Spleen (tissue), 11 donors: Measurements from ENCODE around the gene SLX4. TPM values are rescaled to one million over a fixed set of nuclear protein-coding genes. Genes with fewer than 3 reads are reported as not detected.

ENCODE experiments used
- DNase-seq: peaks from one replicate; pipeline ENCODE4 v3.0.0-alpha.2; 2020
- H3K27ac ChIP-seq, 8 donors: fragments of 200-600 bp; sonication (generic) in 7 of 8; 1 replicate in 4 of 8; 2 replicates in 4 of 8; pipeline versions ENCODE4 v1.5.0 to v1.8.0; 2016 to 2021; ENCODE audit warnings: inconsistent platforms in 4 of 8, mild to moderate bottlenecking in 4 of 8, moderate library complexity in 1 of 8
- H3K27me3 ChIP-seq, 7 donors: fragments of 200-600 bp; sonication (generic) in 6 of 7; replicated peaks in 1 of 7; 1 replicate in 4 of 7; 2 replicates in 3 of 7; pipeline versions ENCODE4 v1.5.0 to v1.8.0; 2016 to 2021; ENCODE audit warnings: inconsistent platforms in 3 of 7, mild to moderate bottlenecking in 1 of 7
- H3K36me3 ChIP-seq, 6 donors: fragments of 200-600 bp; sonication (generic) in 5 of 6; 1 replicate in 4 of 6; 2 replicates in 2 of 6; pipeline versions ENCODE4 v1.5.0 to v1.8.0; 2016 to 2021; ENCODE audit warnings: inconsistent platforms in 2 of 6
- H3K4me1 ChIP-seq, 6 donors: fragments of 200-600 bp; sonication (generic) in 5 of 6; 1 replicate in 3 of 6; 2 replicates in 3 of 6; pipeline versions ENCODE4 v1.5.0 to v1.8.0; 2016 to 2021; ENCODE audit warnings: inconsistent platforms in 3 of 6
- H3K4me3 ChIP-seq, 8 donors: fragments of 200-600 bp; sonication (generic) in 7 of 8; 1 replicate in 4 of 8; 2 replicates in 4 of 8; pipeline versions ENCODE4 v1.5.0 to v1.8.0; 2016 to 2021; ENCODE audit warnings: inconsistent platforms in 4 of 8, mild to moderate bottlenecking in 4 of 8, moderate library complexity in 2 of 8
- H3K9me3 ChIP-seq, 8 donors: fragments of 200-600 bp; sonication (generic) in 7 of 8; 1 replicate in 4 of 8; 2 replicates in 4 of 8; pipeline versions ENCODE4 v1.5.0 to v1.8.0; 2016 to 2021; ENCODE audit warnings: inconsistent platforms in 4 of 8
- CTCF ChIP-seq, 11 experiments: fragments of 200-600 bp in 7 of 11; fragments of 450-650 bp in 4 of 11; sonication (generic) in 4 of 11; IDR thresholded peaks in 8 of 11; conservative IDR thresholded peaks in 3 of 11; 1 replicate in 7 of 11; 2 replicates in 4 of 11; pipeline versions ENCODE4 v1.4.0 to v1.8.0; 2016 to 2021; ENCODE audit warnings: antibody characterized with exemption in 11 of 11, inconsistent platforms in 4 of 11, mild to moderate bottlenecking in 1 of 11
- POLR2A ChIP-seq, 3 donors: fragments of 450-650 bp; IDR thresholded peaks; one replicate each; pipeline ENCODE4 v1.5.1; 2017; ENCODE audit warnings: antibody characterized with exemption in 3 of 3, mild to moderate bottlenecking in 1 of 3
- POLR2AphosphoS5 ChIP-seq, 3 donors: sonication (generic); formaldehyde crosslinking; IDR thresholded peaks; one replicate each; pipeline ENCODE4 v1.5.1; 2017; ENCODE audit warnings: antibody characterized with exemption in 3 of 3
- WGBS, 5 donors: extraction: QIAGEN DNeasy Blood & Tissue Kit in 3 of 5; methylation state at CpG; one replicate each; pipeline versions ENCODE4 v1.1.5 to v1.1.7; 2013 to 2018; 5-methylcytosine and 5-hydroxymethylcytosine counted together
- intact Hi-C: fragments of 100-400 bp; cut with DNase I; formaldehyde crosslinking; loops from one replicate; pipeline ENCODE4 v1.15.0; 2023; ENCODE audit warnings: low total_unique reads
- polyA plus RNA-seq, 3 donors: library from polyadenylated mRNA; stranded (reverse); fragments of 200-250 nt; gene quantifications; one replicate each; pipeline ENCODE4 v1.2.1, GENCODE V29; 2013
- total RNA-seq, 7 donors: library from RNA; depleted of rRNA in 3 of 7; stranded (reverse); fragments of >200 nt in 3 of 7; fragmentation: NEBNext Ultra II Directional in 4 of 7; extraction: Animal tissue kit (Norgen Biotek cat#: 25700) in 4 of 7; gene quantifications; one replicate each; pipeline versions ENCODE4 v1.1.0 to v1.2.1, GENCODE V29; 2016 to 2021
- donor health status: healthy with polysubstance abuse.
- donor health status: DM: no; HTN: no; CAD: no; lungs with moderate emphysema.
- donor health status: DM: no; HTN: no; CAD: no.
- donor health status: Bipolar disorder and iron deficiency.
- donor health status: healthy.
- donor health status: DM: no; HTN: no; CAD: no.
- donor health status: DM: yes; HTN: yes; CAD: no.

SLX4 gene
- total and polyA plus RNA-seq, 10 donors, result 1.8 to 8.8 (median 7.0) TPM

DNA sequence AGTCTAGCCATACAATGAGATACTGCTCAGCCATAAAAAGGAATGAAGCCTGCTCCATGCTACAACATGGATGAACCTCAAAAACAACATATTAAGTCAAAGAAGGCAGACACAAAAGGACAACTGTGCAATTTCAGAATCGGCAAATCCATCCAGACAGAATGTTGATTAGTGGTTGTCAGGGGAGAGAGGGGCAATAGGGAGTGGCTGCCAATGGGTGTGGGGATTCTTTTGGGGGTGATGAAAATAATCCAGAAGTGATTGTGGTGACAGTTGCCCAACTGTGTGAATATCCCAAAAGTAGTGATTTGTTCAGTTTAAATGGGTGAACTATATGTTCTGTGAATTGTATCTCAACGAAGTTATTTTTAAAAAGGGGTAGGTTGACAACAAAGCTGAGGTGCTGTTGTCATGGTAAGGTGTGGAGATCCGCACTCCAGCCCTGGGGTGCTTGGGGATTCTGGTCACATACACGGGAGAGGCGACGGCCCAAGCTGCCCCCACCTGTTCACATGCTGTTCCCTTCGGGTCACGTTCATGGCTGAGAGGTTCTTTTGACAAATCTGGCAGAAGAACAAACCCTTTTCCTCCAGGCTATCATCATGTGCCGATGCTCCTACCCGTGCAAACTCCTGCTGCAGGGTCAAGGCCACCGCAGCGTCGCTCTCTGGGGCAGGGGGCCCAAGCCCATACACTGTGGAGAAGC is 9.6 kb downstream of the SLX4 start:
- H3K36me3 ChIP-seq, result peaks cover 0 to 98% (median 41%) of the 10 kb centered on the region in 6 donors
- DNase-seq, result no peak
- WGBS, 5 donors, result 91 to 96% (median 93%) methylated on average over 13 of the region's 13 CpGs

DNA sequence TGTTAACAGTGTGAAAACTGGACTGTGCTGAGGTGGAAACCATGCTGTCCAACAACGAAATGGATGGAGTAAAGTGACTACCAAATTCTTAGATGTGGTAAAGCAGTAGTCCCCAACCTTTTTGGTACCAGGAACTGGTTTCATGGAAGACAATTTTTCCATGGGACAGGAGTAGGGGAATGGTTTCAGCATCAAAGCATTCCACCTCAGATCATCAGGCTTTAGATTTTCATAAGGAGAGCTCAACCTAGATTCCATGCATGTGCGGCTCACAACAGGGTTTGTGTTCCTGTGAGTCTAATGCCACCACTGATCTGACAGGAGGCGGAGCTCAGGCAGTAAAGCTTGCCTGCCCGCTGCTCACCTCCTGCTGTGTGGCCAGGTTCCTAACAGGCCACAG is 11.5 kb downstream of the SLX4 start:
- 93 to 100% (median 97%) methylated on average over 4 of the region's 4 CpGs for WGBS, 5 donors
- H3K36me3 ChIP-seq, result peaks cover 0 to 99% (median 42%) of the 10 kb centered on the region in 6 donors
- intact Hi-C loops, result no loop called here
- H3K27ac ChIP-seq, result no peak overlapping the region
- peaks cover 0 to 4% (median 0%) of the 10 kb centered on the region in 8 donors for H3K9me3 ChIP-seq
- H3K27me3 ChIP-seq, result no peaks in the 10 kb centered on the region
- H3K4me3 ChIP-seq, result no peak overlapping the region
- H3K4me1 ChIP-seq, result no peaks in the 10 kb centered on the region
- DNase-seq, result no peak
- TF ChIP-seq POLR2AphosphoS5 (IDR thresholded peaks at IDR 0.05) (no peak), CTCF (IDR thresholded peaks at IDR 0.05 in 8 of 11, conservative IDR thresholded peaks at IDR 0.05 in 3 of 11) (no peak), POLR2A (IDR thresholded peaks at IDR 0.05) (no peak)

More for the DNA sequence above, 9.6 kb downstream of the SLX4 start:
- H3K4me1 ChIP-seq, result peaks cover 0 to 3% (median 0%) of the 10 kb centered on the region in 6 donors
- H3K27ac ChIP-seq, result no peak overlapping the region
- intact Hi-C loops, result no loop called here
- H3K9me3 ChIP-seq, result peaks cover 0 to 4% (median 0%) of the 10 kb centered on the region in 8 donors
- no peaks in the 10 kb centered on the region for H3K27me3 ChIP-seq
- no peak for TF ChIP-seq POLR2AphosphoS5 (IDR thresholded peaks at IDR 0.05)
- TF ChIP-seq POLR2A (IDR thresholded peaks at IDR 0.05), result no peak
- no peak for TF ChIP-seq CTCF (IDR thresholded peaks at IDR 0.05 in 8 of 11, conservative IDR thresholded peaks at IDR 0.05 in 3 of 11)
- H3K4me3 ChIP-seq, result no peak overlapping the region

DNA sequence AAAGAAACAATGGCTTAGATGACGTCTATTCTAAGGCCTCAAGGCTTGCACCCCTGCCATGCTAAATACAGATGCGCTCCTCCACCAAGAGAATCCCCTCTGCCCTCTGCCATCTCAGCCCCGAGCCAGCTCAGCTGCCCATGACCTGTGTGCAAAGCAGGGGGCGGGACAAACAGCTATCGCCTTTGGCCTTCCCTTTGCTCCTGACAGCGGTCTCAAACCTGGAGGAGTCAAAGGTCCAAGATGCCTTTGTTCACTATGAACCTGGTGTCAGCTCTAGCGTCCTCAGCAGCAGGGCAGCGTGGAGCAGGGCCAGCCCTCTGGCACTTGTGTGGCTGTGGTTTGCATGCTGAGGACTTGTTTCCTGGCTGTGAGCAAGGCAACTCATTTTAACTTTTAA is 12.3 kb downstream of the SLX4 start:
- no peak overlapping the region for H3K4me3 ChIP-seq
- peaks cover 0 to 100% (median 39%) of the 10 kb centered on the region in 6 donors for H3K36me3 ChIP-seq
- no peak overlapping the region for H3K27ac ChIP-seq
- intact Hi-C loops, result no loop called here
- H3K27me3 ChIP-seq, result no peaks in the 10 kb centered on the region
- no peak for DNase-seq
- H3K4me1 ChIP-seq, result no peaks in the 10 kb centered on the region
- TF ChIP-seq POLR2AphosphoS5 (IDR thresholded peaks at IDR 0.05) (no peak), CTCF (IDR thresholded peaks at IDR 0.05 in 8 of 11, conservative IDR thresholded peaks at IDR 0.05 in 3 of 11) (no peak), POLR2A (IDR thresholded peaks at IDR 0.05) (no peak)
- 64 to 89% (median 80%) methylated on average over 3 to 8 of the region's 8 CpGs for WGBS, 5 donors
- H3K9me3 ChIP-seq, result peaks cover 0 to 4% (median 0%) of the 10 kb centered on the region in 8 donors

GRCh38 chr16:3598236-3598635 is 13.2 kb downstream of the SLX4 start:
- no peak for DNase-seq
- WGBS, 5 donors, result 87 to 98% (median 95%) methylated on average over 11 to 12 of the region's 12 CpGs
- Histone ChIP-seq H3K36me3 (peaks cover 0 to 99% (median 34%) of the 10 kb centered on the region in 6 donors), H3K27ac (no peak overlapping the region), H3K27me3 (no peaks in the 10 kb centered on the region), H3K9me3 (peaks cover 0 to 4% (median 0%) of the 10 kb centered on the region in 8 donors), H3K4me1 (no peaks in the 10 kb centered on the region), H3K4me3 (no peak overlapping the region)
- intact Hi-C loops, result no loop called here
- TF ChIP-seq POLR2A (IDR thresholded peaks at IDR 0.05), result no peak
- TF ChIP-seq CTCF (IDR thresholded peaks at IDR 0.05 in 8 of 11, conservative IDR thresholded peaks at IDR 0.05 in 3 of 11), result no peak
- no peak for TF ChIP-seq POLR2AphosphoS5 (IDR thresholded peaks at IDR 0.05)
